GM12864 (cell line): Measurements from ENCODE around the gene HOXB8.

ENCODE experiments used
- DNase-seq: peaks from one replicate; pipeline ENCODE4 v3.0.0-alpha.2; 2011; ENCODE audit warnings: low read depth
- H3K4me3 ChIP-seq: 2 replicates; pipeline ENCODE4 v1.5.1; 2011; ENCODE audit warnings: mild to moderate bottlenecking, low read depth, low read length, control low read depth
- CTCF ChIP-seq: IDR thresholded peaks from 2 replicates; pipeline ENCODE4 v1.5.1; 2011; ENCODE audit warnings: low read depth, mild to moderate bottlenecking, moderate library complexity, low read length, control low read depth, inconsistent platforms; ENCODE audit errors: missing control alignments

HOXB8 gene

GRCh38 chr17:48646183-48647102 lies 31.4 kb upstream of the HOXB8 start:
- DNase-seq, result no peak
- peak overlapping the region; percentile 25 for H3K4me3 ChIP-seq
- TF ChIP-seq CTCF, result no peak

- no peak for TF ChIP-seq CTCF
- DNase-seq, result no peak
- H3K4me3 ChIP-seq, result no peak overlapping the region
Observed at GRCh38 chr17:48645639-48646182, 30.6 kb upstream of the HOXB8 start.

GRCh38 chr17:48644910-48645557 lies 29.9 kb upstream of the HOXB8 start:
- no peak overlapping the region for H3K4me3 ChIP-seq
- TF ChIP-seq CTCF, result no peak
- DNase-seq, result no peak

- no peak for TF ChIP-seq CTCF
- DNase-seq, result no peak
- no peak overlapping the region for H3K4me3 ChIP-seq
Observed at GRCh38 chr17:48644159-48644558, 29.1 kb upstream of the HOXB8 start.

- no peak overlapping the region for H3K4me3 ChIP-seq
- DNase-seq, result no peak
- no peak for TF ChIP-seq CTCF
Observed at GRCh38 chr17:48643697-48644012, 28.6 kb upstream of the HOXB8 start.

- DNase-seq, result no peak
- no peak for TF ChIP-seq CTCF
- H3K4me3 ChIP-seq, result no peak overlapping the region
Observed at GRCh38 chr17:48642843-48643696, 28.0 kb upstream of the HOXB8 start.
